IMR-90 (cell line): ENCODE results near the gene BRINP1. TPM values are rescaled to one million over a fixed set of nuclear protein-coding genes. Genes with fewer than 3 reads are reported as not detected.

Experiments
- ATAC-seq: fragments of 200-7000 bp; cut with Tn5 transposase; 2 replicates; pipeline ENCODE4 v1.9.1; 2020; ENCODE audit warnings: low read depth, mild to moderate bottlenecking, moderate library complexity
- BruUV-seq: library from RNA; stranded (reverse); fragments of 400-500 nt; replicated peaks from 2 replicates; lab custom pipeline; 2021; lab: Mats Ljungman, UMichigan
- CTCF ChIA-PET: fragments of 300-600 bp; formaldehyde crosslinking; extraction: SDS; loops from one replicate; lab custom pipeline; 2021; ENCODE audit warnings: antibody characterized with exemption; lab: Yijun Ruan, JAX
- POLR2A ChIA-PET: fragments of 300-600 bp; sonication (Branson Sonifier 250); formaldehyde crosslinking; loops from one replicate; lab custom pipeline; 2022; ENCODE audit warnings: antibody characterized with exemption; ENCODE audit not compliant: unreplicated experiment; lab: Charles Lee
- DNase-seq: peaks from one replicate; pipeline ENCODE4 v3.0.0; 2013
- H2AFZ ChIP-seq: replicated peaks from 2 replicates; pipeline ENCODE3; 2013; ENCODE audit warnings: low read length, mild to moderate bottlenecking; ENCODE audit not compliant: poor library complexity
- H2AK5ac ChIP-seq: 2 replicates; pipeline ENCODE4 v1.6.1; 2013; ENCODE audit warnings: low read depth, low read length, inconsistent platforms
- H2AK9ac ChIP-seq: replicated peaks from 2 replicates; pipeline ENCODE3; 2013; ENCODE audit warnings: mild to moderate bottlenecking, low read depth, low read length, moderate library complexity; ENCODE audit not compliant: poor library complexity
- H2BK120ac ChIP-seq: 2 replicates; pipeline ENCODE4 v1.6.1; 2013; ENCODE audit warnings: low read depth, low read length, inconsistent platforms
- H2BK15ac ChIP-seq: 3 replicates; pipeline ENCODE4 v1.6.1; 2013; ENCODE audit warnings: low read depth, low read length, inconsistent platforms
- H2BK20ac ChIP-seq: 2 replicates; pipeline ENCODE4 v1.6.1; 2013; ENCODE audit warnings: low read depth, mild to moderate bottlenecking, inconsistent platforms, low read length, moderate library complexity
- H2BK5ac ChIP-seq: 2 replicates; pipeline ENCODE4 v1.6.1; 2013; ENCODE audit warnings: mild to moderate bottlenecking, low read depth, low read length, inconsistent platforms; ENCODE audit not compliant: poor library complexity, severe bottlenecking
- H3K14ac ChIP-seq: replicated peaks from 2 replicates; pipeline ENCODE4 v1.6.1; 2013; ENCODE audit warnings: low read depth, low read length, inconsistent platforms
- H3K18ac ChIP-seq: 2 replicates; pipeline ENCODE4 v1.6.1; 2013; ENCODE audit warnings: low read depth, low read length, control low read depth
- H3K23ac ChIP-seq: 2 replicates; pipeline ENCODE4 v1.6.1; 2013; ENCODE audit warnings: low read depth, low read length, inconsistent platforms
- H3K27ac ChIP-seq: 2 replicates; pipeline ENCODE4 v1.5.1; 2013; ENCODE audit warnings: mild to moderate bottlenecking, control low read depth, low read length; ENCODE audit not compliant: insufficient read depth
- H3K27me3 ChIP-seq: 2 replicates; pipeline ENCODE4 v1.6.1; 2013; ENCODE audit warnings: low read length; ENCODE audit not compliant: control insufficient read depth, insufficient read depth
- H3K36me3 ChIP-seq: 2 replicates; pipeline ENCODE4 v1.6.1; 2013; ENCODE audit warnings: low read length, mixed read lengths; ENCODE audit not compliant: control insufficient read depth, insufficient read depth
- H3K4ac ChIP-seq: 2 replicates; pipeline ENCODE4 v1.6.1; 2013; ENCODE audit warnings: low read depth, low read length, inconsistent platforms
- H3K4me1 ChIP-seq: 2 replicates; pipeline ENCODE4 v1.6.1; 2013; ENCODE audit warnings: low read length, mixed read lengths; ENCODE audit not compliant: control insufficient read depth, insufficient read depth
- H3K4me2 ChIP-seq: 2 replicates; pipeline ENCODE4 v1.6.1; 2013; ENCODE audit warnings: low read depth, mild to moderate bottlenecking, control low read depth, low read length, moderate library complexity
- H3K4me3 ChIP-seq: 2 replicates; pipeline ENCODE4 v1.5.1; 2013; ENCODE audit warnings: low read depth, mild to moderate bottlenecking, control low read depth, low read length, moderate library complexity; ENCODE audit not compliant: insufficient read depth
- H3K56ac ChIP-seq: 2 replicates; pipeline ENCODE4 v1.6.1; 2013; ENCODE audit warnings: low read length, inconsistent platforms; ENCODE audit not compliant: insufficient read depth; ENCODE audit errors: extremely low read depth
- H3K79me1 ChIP-seq, 2 experiments: 2 replicates each; pipeline ENCODE4 v1.6.1; 2013; ENCODE audit warnings: low read length in 2 of 2, inconsistent platforms in 1 of 2, low read depth in 1 of 2
- H3K9ac ChIP-seq: 2 replicates; pipeline ENCODE4 v1.6.1; 2013; ENCODE audit warnings: low read depth, low read length, control low read depth
- H3K9me1 ChIP-seq: 2 replicates; pipeline ENCODE4 v1.6.1; 2013; ENCODE audit warnings: low read length, inconsistent platforms; ENCODE audit not compliant: insufficient read depth
- H3K9me3 ChIP-seq: 2 replicates; pipeline ENCODE4 v1.6.1; 2013; ENCODE audit warnings: low read length; ENCODE audit not compliant: control insufficient read depth, insufficient read depth
- H4K20me1 ChIP-seq: 2 replicates; pipeline ENCODE4 v1.6.1; 2013; ENCODE audit warnings: low read length, inconsistent platforms; ENCODE audit not compliant: insufficient read depth
- H4K5ac ChIP-seq: 2 replicates; pipeline ENCODE4 v1.6.1; 2013; ENCODE audit warnings: mild to moderate bottlenecking, low read depth, low read length, control low read depth
- H4K8ac ChIP-seq, 2 experiments: 2 replicates each; pipeline ENCODE4 v1.6.1; 2013; ENCODE audit warnings: low read depth in 2 of 2, low read length in 2 of 2, control low read depth in 1 of 2, inconsistent platforms in 1 of 2
- H4K91ac ChIP-seq: 2 replicates; pipeline ENCODE4 v1.6.1; 2013; ENCODE audit warnings: low read depth, low read length, inconsistent platforms; ENCODE audit not compliant: insufficient read depth
- BHLHE40 ChIP-seq: fragments of 150-350 bp; IDR thresholded peaks from 2 replicates; pipeline ENCODE4 v1.6.1; 2016; ENCODE audit warnings: mild to moderate bottlenecking, low read depth, low read length
- MAZ ChIP-seq: IDR thresholded peaks from 2 replicates; pipeline ENCODE4 v1.6.1; 2012; ENCODE audit warnings: low read depth, mild to moderate bottlenecking, low read length, improper control_type of control experiment, moderate library complexity, borderline replicate concordance
- NFE2L2 ChIP-seq: fragments of 150-350 bp; IDR thresholded peaks from 2 replicates; pipeline ENCODE4 v1.6.1; 2016; ENCODE audit warnings: low read depth, mild to moderate bottlenecking, low read length
- POLR2A ChIP-seq: IDR thresholded peaks from 2 replicates; pipeline ENCODE4 v1.6.1; 2012; ENCODE audit warnings: mild to moderate bottlenecking, low read depth, low read length
- WGBS, 2 experiments: methylation state at CpG; one replicate each; pipeline versions ENCODE4 v1.1.5 to v1.1.7; 2013; ENCODE audit warnings: missing lambda C conversion rate in 2 of 2; ENCODE audit not compliant: insufficient read length in 1 of 2; ENCODE audit errors: extremely low coverage in 2 of 2; 5-methylcytosine and 5-hydroxymethylcytosine counted together
- dilution Hi-C: fragments of 300-500 bp; cut with HindIII; formaldehyde crosslinking; loops from one replicate; pipeline ENCODE4 v1.14.3; 2018; ENCODE audit warnings: low sequenced_read_pairs; ENCODE audit not compliant: unreplicated experiment
- in situ Hi-C: fragments of 300-500 bp; cut with MboI; formaldehyde crosslinking; loops from 3 replicates; pipeline ENCODE4 v1.14.3; 2019; ENCODE audit warnings: low sequenced_read_pairs, inconsistent platforms, mixed read lengths
- intact Hi-C: fragments of 100-400 bp; cut with micrococcal nuclease; formaldehyde crosslinking; loops from 2 replicates; pipeline ENCODE4 v1.10.0; 2022
- polyA plus RNA-seq, 3 experiments: library from polyadenylated mRNA; depleted of rRNA; stranded (reverse); fragments of >200 nt; gene quantifications; 2 replicates each; pipeline ENCODE4 v1.2.3, GENCODE V29; 2012; ENCODE audit warnings: low replicate concordance in 1 of 3
- total RNA-seq: library from RNA; depleted of rRNA; stranded (reverse); fragments of >200 nt; gene quantifications from 2 replicates; pipeline ENCODE4 v1.2.3, GENCODE V29; 2012
- TF ChIP-seq, protein P1 (sequence below): fragments of 150-350 bp; IDR thresholded peaks from 2 replicates; pipeline ENCODE4 v1.6.1; 2017; ENCODE audit warnings: mild to moderate bottlenecking, antibody characterized with exemption, low read length, low read depth

Gene BRINP1
- total and polyA plus RNA-seq, 2 of the 4 experiments (the other 2 are of a cell fraction) = under 0.01 TPM; not detected in 1

DNA sequence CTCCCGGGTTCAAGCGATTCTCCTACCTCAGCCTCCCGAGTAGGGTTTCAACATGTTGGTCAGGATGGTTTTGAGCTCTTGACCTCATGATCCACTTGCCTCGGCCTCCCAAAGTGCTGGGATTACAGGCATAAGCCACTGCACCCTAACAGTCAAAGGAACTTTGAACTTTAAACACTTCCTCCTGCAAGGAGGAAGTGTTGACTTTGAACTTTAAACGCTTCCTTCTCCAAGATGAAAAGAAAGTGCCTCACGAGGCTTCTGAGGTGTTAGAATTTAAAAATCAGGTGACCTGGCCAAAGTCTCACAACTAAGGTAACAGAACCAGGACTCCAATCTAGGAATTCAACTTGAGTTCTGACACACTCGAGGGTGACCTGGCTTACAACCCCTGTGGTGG lies 150.9 kb downstream of the BRINP1 start:
- no peak overlapping the region for H2BK120ac ChIP-seq
- H3K36me3 ChIP-seq = no peaks in the 10 kb centered on the region
- H2BK15ac ChIP-seq = no peak overlapping the region
- in situ Hi-C loops (no loop called here), intact Hi-C loops (no loop called here), dilution Hi-C loops (no loop called here)
- no peak overlapping the region for H3K56ac ChIP-seq
- ATAC-seq (no peak), DNase-seq (no peak)
- peaks cover 11% of the 10 kb centered on the region for H3K9me3 ChIP-seq
- no peaks in the 10 kb centered on the region for H3K27me3 ChIP-seq
- no peak overlapping the region for H4K91ac ChIP-seq
- H2BK20ac ChIP-seq = no peak overlapping the region
- H3K23ac ChIP-seq = no peak overlapping the region
- WGBS, 2 experiments = no CpG with 5 or more reads among the region's 7 CpGs
- H4K5ac ChIP-seq = no peak overlapping the region
- H4K20me1 ChIP-seq = no peaks in the 10 kb centered on the region
- no peak overlapping the region for H3K9ac ChIP-seq
- H3K14ac ChIP-seq = no peak overlapping the region
- no peak overlapping the region for H4K8ac ChIP-seq
- H3K4me1 ChIP-seq = no peaks in the 10 kb centered on the region
- POLR2A ChIA-PET = no interaction called here
- TF ChIP-seq POLR2A = no peak
- TF ChIP-seq MAZ = no peak
- TF ChIP-seq NFE2L2 = no peak
- TF ChIP-seq, protein P1, sequence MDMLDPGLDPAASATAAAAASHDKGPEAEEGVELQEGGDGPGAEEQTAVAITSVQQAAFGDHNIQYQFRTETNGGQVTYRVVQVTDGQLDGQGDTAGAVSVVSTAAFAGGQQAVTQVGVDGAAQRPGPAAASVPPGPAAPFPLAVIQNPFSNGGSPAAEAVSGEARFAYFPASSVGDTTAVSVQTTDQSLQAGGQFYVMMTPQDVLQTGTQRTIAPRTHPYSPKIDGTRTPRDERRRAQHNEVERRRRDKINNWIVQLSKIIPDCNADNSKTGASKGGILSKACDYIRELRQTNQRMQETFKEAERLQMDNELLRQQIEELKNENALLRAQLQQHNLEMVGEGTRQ = no peak
- TF ChIP-seq BHLHE40 = no peak
- no peak overlapping the region for H2AK5ac ChIP-seq
- no peaks in the 10 kb centered on the region for H3K79me1 ChIP-seq
- no peaks in the 10 kb centered on the region for H3K9me1 ChIP-seq
- no peak overlapping the region for H3K27ac ChIP-seq
- no peak overlapping the region for H2BK5ac ChIP-seq
- no peak overlapping the region for H2AFZ ChIP-seq
- no peak overlapping the region for H2AK9ac ChIP-seq
- CTCF ChIA-PET = no interaction called here
- H3K4ac ChIP-seq = no peak overlapping the region
- no peak overlapping the region for H3K4me2 ChIP-seq
- H3K4me3 ChIP-seq = no peak overlapping the region
- no TSS peak for BruUV-seq
- H3K18ac ChIP-seq = no peak overlapping the region
